ENCODE results near the gene FAM120A. TPM values are rescaled to one million over a fixed set of nuclear protein-coding genes. Genes with fewer than 3 reads are reported as not detected.

Gene FAM120A
- total and polyA plus RNA-seq, 2 of the 13 experiments (the other 11 are each of a cell fraction or from before 2014, with no cell fraction given), result 41.3 to 44.4 TPM

GRCh38 chr9:93566408-93567270, 115.2 kb downstream of the FAM120A start (continued):
- TF ChIP-seq SNAPC4 (CRISPR knock-in tag; IDR thresholded peaks at IDR 0.05) (peak; percentile 65; the same call in 1 of the 2 replicates), TARDBP (CRISPR knock-in tag; IDR thresholded peaks at IDR 0.05) (peak; percentile 76), PRDM10 (CRISPR knock-in tag; IDR thresholded peaks at IDR 0.05; ENCODE audit: low read depth) (no peak), ZFP41 (CRISPR knock-in tag; IDR thresholded peaks at IDR 0.05; ENCODE audit: borderline replicate concordance) (no peak), KMT2A (CRISPR knock-in tag; IDR thresholded peaks at IDR 0.05) (peak; percentile 40; the same call in 1 of the 2 replicates), FOXJ3 (CRISPR knock-in tag; IDR thresholded peaks at IDR 0.05; ENCODE audit: borderline replicate concordance) (no peak), ZNF12 (CRISPR knock-in tag; IDR thresholded peaks at IDR 0.05) (0 out of 2 replicates have a peak, but pooled peaks have one; percentile 5), ZNF720 (CRISPR knock-in tag; IDR thresholded peaks at IDR 0.05) (no peak), GMEB2 (CRISPR knock-in tag; IDR thresholded peaks at IDR 0.05; ENCODE audit: low read depth) (no peak), ARID4A (CRISPR knock-in tag; IDR thresholded peaks at IDR 0.05; ENCODE audit: borderline replicate concordance) (peak; percentile 84), FIP1L1 (IDR thresholded peaks at IDR 0.05; ENCODE audit: borderline replicate concordance, insufficient read depth, low read depth, low read length) (no peak)

All from HepG2 (cell line).